Calu3 (cell line): ENCODE data around the gene SH3TC2. TPM values are rescaled to one million over a fixed set of nuclear protein-coding genes. Genes with fewer than 3 reads are reported as not detected.
A peak's percentile ranks its signal among the peaks of the same experiment; 100 is the strongest.
"Not testable (repeated sequence)": the region's sequence is repeated elsewhere in the genome, so short reads cannot be mapped to it uniquely, and the experiment has no call there.

Source experiments
- BruUV-seq: library from RNA; stranded (reverse); fragments of 400-500 nt; replicated peaks from 2 replicates; lab custom pipeline; 2021; lab: Mats Ljungman, UMichigan
- CTCF ChIA-PET: fragments of 300-600 bp; sonication (Branson Sonifier 250); formaldehyde crosslinking; loops from one replicate; lab custom pipeline; 2022; ENCODE audit warnings: antibody characterized with exemption; lab: Charles Lee
- DNase-seq: peaks from one replicate; pipeline ENCODE4 v3.0.0; 2022
- H3K27ac Mint-ChIP-seq: one replicate; pipeline ENCODE4 v1.8.0; 2022; ENCODE audit warnings: mixed read lengths; ENCODE audit not compliant: unreplicated experiment
- H3K27me3 Mint-ChIP-seq: one replicate; pipeline ENCODE4 v1.8.0; 2022; ENCODE audit warnings: mixed read lengths; ENCODE audit not compliant: unreplicated experiment
- H3K36me3 Mint-ChIP-seq: one replicate; pipeline ENCODE4 v1.8.0; 2022; ENCODE audit warnings: mild to moderate bottlenecking, moderate library complexity, mixed read lengths; ENCODE audit not compliant: insufficient read depth, unreplicated experiment
- H3K4me1 Mint-ChIP-seq: one replicate; pipeline ENCODE4 v1.8.0; 2022; ENCODE audit warnings: mild to moderate bottlenecking, low read depth, mixed read lengths; ENCODE audit not compliant: unreplicated experiment
- H3K4me3 Mint-ChIP-seq: one replicate; pipeline ENCODE4 v1.8.0; 2022; ENCODE audit warnings: mild to moderate bottlenecking, low read depth, moderate library complexity, mixed read lengths; ENCODE audit not compliant: unreplicated experiment
- H3K9me3 Mint-ChIP-seq: one replicate; pipeline ENCODE4 v1.8.0; 2022; ENCODE audit warnings: low read depth, mixed read lengths; ENCODE audit not compliant: unreplicated experiment
- CTCF ChIP-seq: fragments of 200-600 bp; IDR thresholded peaks from one replicate; pipeline ENCODE4 v1.8.0; 2022; ENCODE audit warnings: antibody characterized with exemption; ENCODE audit not compliant: unreplicated experiment
- intact Hi-C: fragments of 100-400 bp; cut with micrococcal nuclease; formaldehyde crosslinking; loops from one replicate; pipeline ENCODE4 v1.10.0; 2022; ENCODE audit not compliant: unreplicated experiment
- total RNA-seq: library from RNA; stranded (reverse); gene quantifications from 2 replicates; pipeline ENCODE4 v1.2.3, GENCODE V29; 2022

SH3TC2 gene
- total RNA-seq, 1 experiment from 2014 or later = 60.3 TPM

GRCh38 chr5:149079883-149080282 is 17.0 kb upstream of the SH3TC2 start:
- Mint-ChIP-seq H3K36me3 (no peaks in the 10 kb centered on the region), H3K4me3 (no peak overlapping the region), H3K27ac (no peak overlapping the region), H3K27me3 (no peaks in the 10 kb centered on the region), H3K4me1 (peaks cover 7% of the 10 kb centered on the region), H3K9me3 (peaks cover 17% of the 10 kb centered on the region)
- intact Hi-C loops = no loop called here
- CTCF ChIA-PET = no interaction called here
- BruUV-seq = no TSS peak
- no peak for DNase-seq
- TF ChIP-seq CTCF = no peak

- H3K27me3 Mint-ChIP-seq, H3K4me3 Mint-ChIP-seq, H3K36me3 Mint-ChIP-seq, BruUV-seq, intact Hi-C loops, DNase-seq: not testable (repeated sequence)
- Mint-ChIP-seq H3K4me1 (peaks cover 38% of the 10 kb centered on the region), H3K9me3 (peaks cover 35% of the 10 kb centered on the region), H3K27ac (peak overlapping the region; percentile 74)
- CTCF ChIA-PET = interaction anchor here (1.3 kb wide), 1 partner anchor 343 kb away, joined by 3 read pairs; no protein-coding TSS in a partner anchor
Measured at GRCh38 chr5:149074071-149074470, 11.2 kb upstream of the SH3TC2 start.

DNA sequence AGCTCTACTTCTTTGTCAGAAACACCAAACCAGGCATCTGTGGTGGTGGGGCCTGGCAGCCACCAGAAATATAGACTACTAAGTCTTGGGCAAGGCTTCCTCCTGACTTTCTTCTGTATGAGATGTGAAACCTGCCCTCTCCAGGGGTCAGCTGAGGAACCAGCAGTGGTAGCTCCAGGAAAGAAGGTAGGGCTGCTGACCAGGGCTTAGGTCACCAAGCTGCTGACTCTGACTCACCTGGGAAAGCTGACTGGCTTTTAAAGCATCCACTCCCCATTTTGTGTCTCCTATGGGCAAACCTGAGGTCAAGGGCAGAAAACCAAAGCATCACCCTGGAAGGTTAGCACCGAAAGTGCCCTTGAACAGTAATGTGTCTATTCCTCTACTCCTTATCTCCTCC is 10.4 kb upstream of the SH3TC2 start:
- no TSS peak for BruUV-seq
- Mint-ChIP-seq H3K27me3 (no peaks in the 10 kb centered on the region), H3K36me3 (no peaks in the 10 kb centered on the region), H3K9me3 (peaks cover 35% of the 10 kb centered on the region), H3K27ac (peak overlapping the region; percentile 49), H3K4me3 (no peak overlapping the region), H3K4me1 (peaks cover 38% of the 10 kb centered on the region)
- intact Hi-C loops = no loop called here
- TF ChIP-seq CTCF = no peak
- CTCF ChIA-PET = interaction anchor here (0.6 to 1.3 kb wide), 2 partner anchors 10 to 342 kb away, joined by 3 read pairs; no protein-coding TSS in a partner anchor
- peak; percentile 30 for DNase-seq

GRCh38 chr5:149072791-149073190 is 9.9 kb upstream of the SH3TC2 start:
- no peaks in the 10 kb centered on the region for H3K27me3 Mint-ChIP-seq
- peak overlapping the region; percentile 49 for H3K27ac Mint-ChIP-seq
- H3K4me3 Mint-ChIP-seq = no peak overlapping the region
- CTCF ChIA-PET = interaction anchor here (1.3 kb wide), 1 partner anchor 342 kb away, joined by 3 read pairs; no protein-coding TSS in a partner anchor
- H3K9me3 Mint-ChIP-seq = peaks cover 35% of the 10 kb centered on the region
- peaks cover 38% of the 10 kb centered on the region for H3K4me1 Mint-ChIP-seq
- no peaks in the 10 kb centered on the region for H3K36me3 Mint-ChIP-seq
- DNase-seq = no peak
- intact Hi-C loops = no loop called here
- no TSS peak for BruUV-seq
- no peak for TF ChIP-seq CTCF

- CTCF ChIA-PET = no interaction called here
- no TSS peak for BruUV-seq
- Mint-ChIP-seq H3K4me1 (peaks cover 38% of the 10 kb centered on the region), H3K27me3 (no peaks in the 10 kb centered on the region), H3K36me3 (no peaks in the 10 kb centered on the region), H3K27ac (peak overlapping the region; percentile 49), H3K9me3 (peaks cover 33% of the 10 kb centered on the region), H3K4me3 (no peak overlapping the region)
- no peak for DNase-seq
- no peak for TF ChIP-seq CTCF
- intact Hi-C loops = no loop called here
Measured at GRCh38 chr5:149072376-149072775, 9.5 kb upstream of the SH3TC2 start.
